Peyer's patch (tissue), 4 donors: Measurements from ENCODE around the gene KRTDAP. TPM values are rescaled to one million over a fixed set of nuclear protein-coding genes. Genes with fewer than 3 reads are reported as not detected.

Source experiments
- DNase-seq, 3 donors: peaks; one replicate each; pipeline ENCODE4 v3.0.0-alpha.2; 2017 to 2019
- H3K27ac ChIP-seq, 4 donors: fragments of 200-600 bp; sonication (generic); one replicate each; pipeline ENCODE4 v1.5.1; 2016 to 2019
- H3K27me3 ChIP-seq, 2 donors: fragments of 200-600 bp; sonication (generic); one replicate each; pipeline ENCODE4 v1.5.1; 2019
- H3K36me3 ChIP-seq, 3 donors: fragments of 200-600 bp; sonication (generic); one replicate each; pipeline ENCODE4 v1.5.1; 2016 to 2019
- H3K4me1 ChIP-seq, 4 donors: fragments of 200-600 bp; sonication (generic); one replicate each; pipeline ENCODE4 v1.5.1; 2016 to 2019
- H3K4me3 ChIP-seq, 4 donors: fragments of 200-600 bp; sonication (generic); 1 replicate in 3 of 4; 2 replicates in 1 of 4; pipeline ENCODE4 v1.5.1; 2016 to 2019; ENCODE audit warnings: mild to moderate bottlenecking in 1 of 4
- H3K9me3 ChIP-seq, 4 donors: fragments of 200-600 bp; sonication (generic); one replicate each; pipeline ENCODE4 v1.5.1; 2016 to 2019; ENCODE audit warnings: mild to moderate bottlenecking in 1 of 4
- CTCF ChIP-seq, 6 experiments: fragments of 450-650 bp in 4 of 6; fragments of 200-600 bp in 2 of 6; sonication (generic) in 1 of 6; IDR thresholded peaks; one replicate each; pipeline ENCODE4 v1.5.1; 2017 to 2019; ENCODE audit warnings: antibody characterized with exemption in 6 of 6, mild to moderate bottlenecking in 3 of 6, moderate library complexity in 1 of 6
- POLR2A ChIP-seq, 2 donors: fragments of 450-650 bp; IDR thresholded peaks; one replicate each; pipeline ENCODE4 v1.5.1; 2017; ENCODE audit warnings: antibody characterized with exemption in 2 of 2, mild to moderate bottlenecking in 2 of 2, moderate library complexity in 2 of 2
- total RNA-seq, 4 donors: library from RNA; depleted of rRNA; stranded (reverse); fragments of >200 nt; gene quantifications; one replicate each; pipeline ENCODE4 v1.1.0, GENCODE V29; 2016

Gene KRTDAP
- total RNA-seq, 4 donors from 2014 or later, result not detected

GRCh38 chr19:35487656-35488182 lies 2.5 kb downstream of the KRTDAP start:
- no peak for DNase-seq
- no peaks in the 10 kb centered on the region for H3K9me3 ChIP-seq

GRCh38 chr19:35486268-35486708 lies 4.0 kb downstream of the KRTDAP start:
- TF ChIP-seq POLR2A (IDR thresholded peaks at IDR 0.05), result no peak
- no peak for TF ChIP-seq CTCF (IDR thresholded peaks at IDR 0.05)
- DNase-seq, result no peak

More at GRCh38 chr19:35487656-35488182, 2.5 kb downstream of the KRTDAP start:
- Histone ChIP-seq H3K36me3 (no peaks in the 10 kb centered on the region), H3K27me3 (no peaks in the 10 kb centered on the region), H3K4me3 (no peak overlapping the region), H3K4me1 (no peaks in the 10 kb centered on the region), H3K27ac (no peak overlapping the region)
- no peak for TF ChIP-seq POLR2A (IDR thresholded peaks at IDR 0.05)
- TF ChIP-seq CTCF (IDR thresholded peaks at IDR 0.05), result no peak

GRCh38 chr19:35484252-35485036 lies 5.8 kb downstream of the KRTDAP start:
- TF ChIP-seq POLR2A (IDR thresholded peaks at IDR 0.05), result no peak
- no peak for TF ChIP-seq CTCF (IDR thresholded peaks at IDR 0.05)
- no peak overlapping the region for H3K4me3 ChIP-seq
- no peaks in the 10 kb centered on the region for H3K4me1 ChIP-seq

More at GRCh38 chr19:35486268-35486708, 4.0 kb downstream of the KRTDAP start:
- no peaks in the 10 kb centered on the region for H3K27me3 ChIP-seq
- H3K9me3 ChIP-seq, result no peaks in the 10 kb centered on the region
- H3K4me3 ChIP-seq, result no peak overlapping the region
- no peak overlapping the region for H3K27ac ChIP-seq
- H3K36me3 ChIP-seq, result no peaks in the 10 kb centered on the region
- no peaks in the 10 kb centered on the region for H3K4me1 ChIP-seq

GRCh38 chr19:35483089-35483488 lies 7.2 kb downstream of the KRTDAP start:
- no peaks in the 10 kb centered on the region for H3K9me3 ChIP-seq
- no peak overlapping the region for H3K4me3 ChIP-seq
- H3K27ac ChIP-seq, result no peak overlapping the region
- TF ChIP-seq POLR2A (IDR thresholded peaks at IDR 0.05) (no peak), CTCF (IDR thresholded peaks at IDR 0.05) (no peak)
- H3K36me3 ChIP-seq, result no peaks in the 10 kb centered on the region
- no peak for DNase-seq
- H3K4me1 ChIP-seq, result no peaks in the 10 kb centered on the region
- H3K27me3 ChIP-seq, result no peaks in the 10 kb centered on the region

More at GRCh38 chr19:35484252-35485036, 5.8 kb downstream of the KRTDAP start:
- DNase-seq, result peak in 1 of 3 donors; percentile 32
- H3K36me3 ChIP-seq, result no peaks in the 10 kb centered on the region
- no peaks in the 10 kb centered on the region for H3K27me3 ChIP-seq
- H3K27ac ChIP-seq, result no peak overlapping the region
- no peaks in the 10 kb centered on the region for H3K9me3 ChIP-seq

GRCh38 chr19:35478794-35479677 lies 11.2 kb downstream of the KRTDAP start:
- Histone ChIP-seq H3K4me3 (no peak overlapping the region), H3K4me1 (no peaks in the 10 kb centered on the region), H3K27ac (no peak overlapping the region), H3K36me3 (no peaks in the 10 kb centered on the region), H3K9me3 (no peaks in the 10 kb centered on the region), H3K27me3 (no peaks in the 10 kb centered on the region)
- DNase-seq, result no peak
- no peak for TF ChIP-seq CTCF (IDR thresholded peaks at IDR 0.05)
- no peak for TF ChIP-seq POLR2A (IDR thresholded peaks at IDR 0.05)
